ENCODE measurements around the gene OXSM. TPM values are rescaled to one million over a fixed set of nuclear protein-coding genes. Genes with fewer than 3 reads are reported as not detected.

OXSM gene
- total and polyA plus RNA-seq, 2 donors (not counting 3 experiments of a cell fraction or from before 2014, with no cell fraction given): 8.1 to 9.0 TPM

DNA sequence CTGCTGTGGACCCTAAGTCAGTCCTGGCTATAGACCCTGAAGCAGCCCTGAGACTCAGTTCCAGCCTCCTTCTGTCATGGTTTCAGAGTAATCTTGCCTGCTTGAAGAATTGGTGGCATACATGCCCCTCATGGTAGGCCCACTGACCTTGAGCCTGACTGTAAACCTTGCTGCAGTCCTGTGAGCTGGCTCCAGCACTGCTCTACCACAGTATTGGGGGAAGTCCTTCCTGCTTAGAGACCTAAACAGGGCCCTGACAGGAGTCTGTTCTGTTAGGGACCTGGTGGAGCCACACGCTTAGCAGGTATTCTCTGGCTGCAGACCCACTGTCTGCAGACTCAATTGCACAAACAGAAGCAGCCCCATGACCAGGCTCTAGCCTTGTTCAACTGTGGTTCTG, 47.1 kb downstream of the OXSM start:
- no peak overlapping the region for H3K4me3 ChIP-seq (replicated peaks in 1 of 3; ENCODE audit: insufficient read depth in 1 of 3, low read depth in 1 of 3, low read length in 3 of 3)
- TF ChIP-seq EZH2 (IDR thresholded peaks at IDR 0.05; ENCODE audit: borderline replicate concordance, low read depth, low read length, severe bottlenecking) (no peak), JUN (IDR thresholded peaks at IDR 0.05; ENCODE audit: borderline replicate concordance, insufficient read depth, insufficient read length, low read depth) (no peak), POLR2A (IDR thresholded peaks at IDR 0.05; ENCODE audit: low read depth, low read length) (no peak), FOS (IDR thresholded peaks at IDR 0.05; ENCODE audit: borderline replicate concordance, insufficient read depth, low read length) (no peak), GATA2 (IDR thresholded peaks at IDR 0.05; ENCODE audit: insufficient read depth, insufficient read length, low read depth, low read length) (no peak)
- TF ChIP-seq, protein P1, sequence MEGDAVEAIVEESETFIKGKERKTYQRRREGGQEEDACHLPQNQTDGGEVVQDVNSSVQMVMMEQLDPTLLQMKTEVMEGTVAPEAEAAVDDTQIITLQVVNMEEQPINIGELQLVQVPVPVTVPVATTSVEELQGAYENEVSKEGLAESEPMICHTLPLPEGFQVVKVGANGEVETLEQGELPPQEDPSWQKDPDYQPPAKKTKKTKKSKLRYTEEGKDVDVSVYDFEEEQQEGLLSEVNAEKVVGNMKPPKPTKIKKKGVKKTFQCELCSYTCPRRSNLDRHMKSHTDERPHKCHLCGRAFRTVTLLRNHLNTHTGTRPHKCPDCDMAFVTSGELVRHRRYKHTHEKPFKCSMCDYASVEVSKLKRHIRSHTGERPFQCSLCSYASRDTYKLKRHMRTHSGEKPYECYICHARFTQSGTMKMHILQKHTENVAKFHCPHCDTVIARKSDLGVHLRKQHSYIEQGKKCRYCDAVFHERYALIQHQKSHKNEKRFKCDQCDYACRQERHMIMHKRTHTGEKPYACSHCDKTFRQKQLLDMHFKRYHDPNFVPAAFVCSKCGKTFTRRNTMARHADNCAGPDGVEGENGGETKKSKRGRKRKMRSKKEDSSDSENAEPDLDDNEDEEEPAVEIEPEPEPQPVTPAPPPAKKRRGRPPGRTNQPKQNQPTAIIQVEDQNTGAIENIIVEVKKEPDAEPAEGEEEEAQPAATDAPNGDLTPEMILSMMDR (IDR thresholded peaks at IDR 0.05; ENCODE audit: extremely low read depth in 1 of 2, insufficient read depth in 1 of 2, low read depth in 1 of 2, low read length in 2 of 2): no peak
- no TSS peak for BruUV-seq (replicated peaks)
- H3K9me3 ChIP-seq (replicated peaks; ENCODE audit: control insufficient read depth, insufficient read depth, low read length): no peaks in the 10 kb centered on the region
- no peaks in the 10 kb centered on the region for H4K20me1 ChIP-seq (replicated peaks; ENCODE audit: control insufficient read depth, extremely low read depth, insufficient read depth, low read length)
- no peaks in the 10 kb centered on the region for H3K4me1 ChIP-seq (ENCODE audit: control insufficient read depth, extremely low read depth, insufficient read depth, low read length)
- intact Hi-C loops (cut with micrococcal nuclease): no loop called here
- FAIRE-seq (no peak), DNase-seq (ENCODE audit: low read depth, low spot score) (no peak)
- no peak overlapping the region for H3K4me2 ChIP-seq (ENCODE audit: insufficient read depth, low read length)
- no peaks in the 10 kb centered on the region for H3K27me3 ChIP-seq (ENCODE audit: control insufficient read depth in 2 of 2, insufficient read depth in 2 of 2, low read length in 2 of 2)
- no peaks in the 10 kb centered on the region for H3K36me3 ChIP-seq (ENCODE audit: control insufficient read depth in 2 of 2, extremely low read depth in 1 of 2, insufficient read depth in 2 of 2, low read length in 2 of 2)
- no peak overlapping the region for H3K9ac ChIP-seq (replicated peaks; ENCODE audit: extremely low read depth, insufficient read depth, low read length)
- no peaks in the 10 kb centered on the region for H3K9me1 ChIP-seq (replicated peaks; ENCODE audit: control insufficient read depth, extremely low read depth, insufficient read depth, low read length)
- no peak overlapping the region for H3K27ac ChIP-seq (ENCODE audit: insufficient read depth, low read depth, low read length)
- ChIA-PET CTCF (interaction anchor here (1.1 to 1.5 kb wide), 2 partner anchors 17 to 20 kb away, joined by 5 to 9 read pairs; no protein-coding TSS in a partner anchor), POLR2A (no interaction called here)
- dilution Hi-C loops (cut with MboI; ENCODE audit: extremely low pct_ligation_motif_present, low sequenced_read_pairs): no loop called here
- H3K79me2 ChIP-seq (ENCODE audit: control insufficient read depth, insufficient read depth, low read length): no peaks in the 10 kb centered on the region
- H2AFZ ChIP-seq (ENCODE audit: low read depth, low read length): no peak overlapping the region

DNA sequence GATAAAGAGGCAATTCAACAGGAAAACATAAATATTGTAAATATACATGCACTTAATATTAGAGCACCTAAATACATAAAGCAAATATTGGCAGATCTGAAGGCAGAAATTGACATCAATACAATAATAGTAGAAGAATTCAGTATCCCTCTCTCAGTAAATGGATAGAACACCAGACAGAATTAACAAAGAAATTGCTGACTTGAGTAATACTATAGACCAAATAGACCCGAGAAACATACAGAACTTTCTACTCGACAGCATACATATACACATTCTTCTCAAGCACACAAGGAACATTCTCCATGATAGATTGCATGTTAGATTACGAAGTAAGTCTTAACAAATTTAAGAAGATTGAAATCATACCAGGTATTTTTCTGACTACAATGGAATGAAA, 50.2 kb downstream of the OXSM start:
- no peaks in the 10 kb centered on the region for H3K36me3 ChIP-seq (ENCODE audit: control insufficient read depth in 2 of 2, extremely low read depth in 1 of 2, insufficient read depth in 2 of 2, low read length in 2 of 2)
- peak; percentile 31 for FAIRE-seq
- H3K9ac ChIP-seq (replicated peaks; ENCODE audit: extremely low read depth, insufficient read depth, low read length): no peak overlapping the region
- no peak overlapping the region for H3K27ac ChIP-seq (ENCODE audit: insufficient read depth, low read depth, low read length)
- BruUV-seq (replicated peaks): no TSS peak
- no peaks in the 10 kb centered on the region for H3K79me2 ChIP-seq (ENCODE audit: control insufficient read depth, insufficient read depth, low read length)
- no peak overlapping the region for H3K4me2 ChIP-seq (ENCODE audit: insufficient read depth, low read length)
- no peaks in the 10 kb centered on the region for H4K20me1 ChIP-seq (replicated peaks; ENCODE audit: control insufficient read depth, extremely low read depth, insufficient read depth, low read length)
- ChIA-PET CTCF (no interaction called here), POLR2A (no interaction called here)
- no peak overlapping the region for H3K4me3 ChIP-seq (replicated peaks in 1 of 3; ENCODE audit: insufficient read depth in 1 of 3, low read depth in 1 of 3, low read length in 3 of 3)
- no peak overlapping the region for H2AFZ ChIP-seq (ENCODE audit: low read depth, low read length)
- H3K9me1 ChIP-seq (replicated peaks; ENCODE audit: control insufficient read depth, extremely low read depth, insufficient read depth, low read length): no peaks in the 10 kb centered on the region
- no peak for DNase-seq (ENCODE audit: low read depth, low spot score)
- dilution Hi-C loops (cut with MboI; ENCODE audit: extremely low pct_ligation_motif_present, low sequenced_read_pairs) (no loop called here), intact Hi-C loops (cut with micrococcal nuclease) (no loop called here)
- no peaks in the 10 kb centered on the region for H3K27me3 ChIP-seq (ENCODE audit: control insufficient read depth in 2 of 2, insufficient read depth in 2 of 2, low read length in 2 of 2)
- no peaks in the 10 kb centered on the region for H3K9me3 ChIP-seq (replicated peaks; ENCODE audit: control insufficient read depth, insufficient read depth, low read length)
- H3K4me1 ChIP-seq (ENCODE audit: control insufficient read depth, extremely low read depth, insufficient read depth, low read length): no peaks in the 10 kb centered on the region
- TF ChIP-seq JUN (IDR thresholded peaks at IDR 0.05; ENCODE audit: borderline replicate concordance, insufficient read depth, insufficient read length, low read depth): no peak
- no peak for TF ChIP-seq POLR2A (IDR thresholded peaks at IDR 0.05; ENCODE audit: low read depth, low read length)
- TF ChIP-seq, protein P1 (IDR thresholded peaks at IDR 0.05; ENCODE audit: extremely low read depth in 1 of 2, insufficient read depth in 1 of 2, low read depth in 1 of 2, low read length in 2 of 2): no peak
- TF ChIP-seq EZH2 (IDR thresholded peaks at IDR 0.05; ENCODE audit: borderline replicate concordance, low read depth, low read length, severe bottlenecking): no peak
- TF ChIP-seq, protein P2, sequence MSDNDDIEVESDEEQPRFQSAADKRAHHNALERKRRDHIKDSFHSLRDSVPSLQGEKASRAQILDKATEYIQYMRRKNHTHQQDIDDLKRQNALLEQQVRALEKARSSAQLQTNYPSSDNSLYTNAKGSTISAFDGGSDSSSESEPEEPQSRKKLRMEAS (IDR thresholded peaks at IDR 0.05; ENCODE audit: insufficient read depth, insufficient read length): no peak
- no peak for TF ChIP-seq GATA2 (IDR thresholded peaks at IDR 0.05; ENCODE audit: insufficient read depth, insufficient read length, low read depth, low read length)
- TF ChIP-seq FOS (IDR thresholded peaks at IDR 0.05; ENCODE audit: borderline replicate concordance, insufficient read depth, low read length): no peak
- no peak for TF ChIP-seq POLR2AphosphoS5 (IDR thresholded peaks at IDR 0.05; ENCODE audit: insufficient read depth, low read depth, low read length)
- TF ChIP-seq MYC (IDR thresholded peaks at IDR 0.05; ENCODE audit: low read depth, low read length): no peak

Measured in endothelial cell of umbilical vein (primary cell).